GM12864 (cell line): ENCODE results near the gene PDE4A.

Experiments
- DNase-seq: peaks from one replicate; pipeline ENCODE4 v3.0.0-alpha.2; 2011; ENCODE audit warnings: low read depth
- H3K4me3 ChIP-seq: 2 replicates; pipeline ENCODE4 v1.5.1; 2011; ENCODE audit warnings: mild to moderate bottlenecking, low read depth, low read length, control low read depth
- TF ChIP-seq, protein P1 (sequence below): IDR thresholded peaks from 2 replicates; pipeline ENCODE4 v1.5.1; 2011; ENCODE audit warnings: low read depth, mild to moderate bottlenecking, moderate library complexity, low read length, control low read depth, inconsistent platforms; ENCODE audit errors: missing control alignments

PDE4A gene

DNA sequence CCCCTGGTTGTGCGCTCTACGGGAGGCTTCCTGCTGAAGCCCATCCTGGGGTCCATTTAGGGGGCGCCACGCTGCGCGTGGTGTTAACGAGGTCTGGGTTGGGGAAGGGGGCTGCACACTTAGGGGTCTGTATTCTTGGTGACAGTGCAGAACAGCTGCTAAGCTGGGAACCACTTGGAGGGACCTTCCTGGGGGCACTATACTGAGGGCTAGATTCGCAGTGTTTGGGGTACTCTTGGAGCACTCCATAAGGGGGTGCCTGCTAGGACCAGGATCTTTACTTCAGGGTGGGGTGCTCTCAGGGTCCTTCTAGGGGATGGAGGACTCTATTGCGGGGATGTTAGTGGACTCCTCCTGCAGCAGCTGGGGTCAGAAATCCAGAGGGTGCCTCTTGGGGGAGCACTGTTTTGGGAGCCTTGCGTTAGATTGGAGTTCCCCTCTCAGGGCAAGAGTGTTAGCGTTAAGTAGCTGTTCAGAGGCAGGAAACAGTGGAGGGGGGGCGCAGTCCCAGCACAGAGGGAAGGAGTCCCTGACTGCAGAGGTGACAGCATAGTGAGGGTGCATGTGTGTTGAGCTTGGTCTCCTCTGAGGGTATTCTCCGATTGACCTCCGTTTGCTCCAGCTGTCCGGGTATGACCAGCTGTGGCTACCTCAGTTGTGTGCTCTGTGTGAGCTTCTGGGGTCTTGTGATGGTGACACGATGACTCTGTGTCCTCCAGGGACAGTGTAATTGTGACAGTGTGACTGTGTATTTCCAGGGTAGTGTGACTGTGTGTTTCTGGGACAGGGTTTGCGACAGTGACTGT, 1.1 kb downstream of the PDE4A start:
- DNase-seq = no peak
- peak overlapping the region; percentile 56 for H3K4me3 ChIP-seq
- TF ChIP-seq, protein P1, sequence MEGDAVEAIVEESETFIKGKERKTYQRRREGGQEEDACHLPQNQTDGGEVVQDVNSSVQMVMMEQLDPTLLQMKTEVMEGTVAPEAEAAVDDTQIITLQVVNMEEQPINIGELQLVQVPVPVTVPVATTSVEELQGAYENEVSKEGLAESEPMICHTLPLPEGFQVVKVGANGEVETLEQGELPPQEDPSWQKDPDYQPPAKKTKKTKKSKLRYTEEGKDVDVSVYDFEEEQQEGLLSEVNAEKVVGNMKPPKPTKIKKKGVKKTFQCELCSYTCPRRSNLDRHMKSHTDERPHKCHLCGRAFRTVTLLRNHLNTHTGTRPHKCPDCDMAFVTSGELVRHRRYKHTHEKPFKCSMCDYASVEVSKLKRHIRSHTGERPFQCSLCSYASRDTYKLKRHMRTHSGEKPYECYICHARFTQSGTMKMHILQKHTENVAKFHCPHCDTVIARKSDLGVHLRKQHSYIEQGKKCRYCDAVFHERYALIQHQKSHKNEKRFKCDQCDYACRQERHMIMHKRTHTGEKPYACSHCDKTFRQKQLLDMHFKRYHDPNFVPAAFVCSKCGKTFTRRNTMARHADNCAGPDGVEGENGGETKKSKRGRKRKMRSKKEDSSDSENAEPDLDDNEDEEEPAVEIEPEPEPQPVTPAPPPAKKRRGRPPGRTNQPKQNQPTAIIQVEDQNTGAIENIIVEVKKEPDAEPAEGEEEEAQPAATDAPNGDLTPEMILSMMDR = no peak

DNA sequence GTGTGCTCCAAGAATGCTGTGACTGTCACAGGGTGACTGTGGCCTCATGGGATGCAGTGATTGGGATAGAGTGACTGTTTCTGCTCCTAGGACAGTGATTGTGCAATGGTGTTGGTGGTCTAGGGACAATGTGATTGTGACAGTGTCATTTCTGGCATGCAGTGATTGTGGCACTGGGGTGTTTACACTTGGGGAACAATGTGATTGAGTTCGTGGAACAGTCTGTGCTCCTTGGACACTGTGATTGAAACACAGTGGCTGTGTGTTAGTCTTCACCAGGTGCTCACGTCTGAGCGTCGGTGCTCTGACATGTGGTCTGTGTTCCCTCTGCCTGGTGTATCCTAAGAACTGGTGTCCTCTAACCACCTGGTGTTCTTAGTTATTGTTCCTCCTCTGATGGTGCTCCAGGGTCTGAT, 1.7 kb downstream of the PDE4A start:
- TF ChIP-seq, protein P1 = no peak
- H3K4me3 ChIP-seq = no peak overlapping the region
- DNase-seq = no peak

DNA sequence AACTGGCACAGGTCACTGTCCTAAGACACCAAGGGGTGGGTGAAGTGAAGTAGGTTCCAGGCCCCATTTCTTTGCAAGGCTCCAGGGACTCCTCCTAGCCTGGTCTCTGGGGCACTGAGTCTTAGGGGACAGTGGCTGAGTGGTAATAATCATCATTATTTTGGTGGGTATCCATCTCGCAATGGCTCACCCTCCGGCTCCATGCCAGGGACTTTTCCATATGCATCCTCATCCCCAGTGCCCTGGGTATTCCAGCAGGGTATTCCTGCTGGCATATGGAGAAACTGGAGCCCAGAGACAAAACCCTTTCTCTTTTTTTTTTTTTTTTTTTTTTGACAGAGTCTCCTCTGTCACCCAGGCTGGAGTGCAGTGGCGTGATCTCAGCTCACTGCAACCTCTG, 2.5 kb downstream of the PDE4A start:
- TF ChIP-seq, protein P1 = no peak
- no peak for DNase-seq
- no peak overlapping the region for H3K4me3 ChIP-seq

DNA sequence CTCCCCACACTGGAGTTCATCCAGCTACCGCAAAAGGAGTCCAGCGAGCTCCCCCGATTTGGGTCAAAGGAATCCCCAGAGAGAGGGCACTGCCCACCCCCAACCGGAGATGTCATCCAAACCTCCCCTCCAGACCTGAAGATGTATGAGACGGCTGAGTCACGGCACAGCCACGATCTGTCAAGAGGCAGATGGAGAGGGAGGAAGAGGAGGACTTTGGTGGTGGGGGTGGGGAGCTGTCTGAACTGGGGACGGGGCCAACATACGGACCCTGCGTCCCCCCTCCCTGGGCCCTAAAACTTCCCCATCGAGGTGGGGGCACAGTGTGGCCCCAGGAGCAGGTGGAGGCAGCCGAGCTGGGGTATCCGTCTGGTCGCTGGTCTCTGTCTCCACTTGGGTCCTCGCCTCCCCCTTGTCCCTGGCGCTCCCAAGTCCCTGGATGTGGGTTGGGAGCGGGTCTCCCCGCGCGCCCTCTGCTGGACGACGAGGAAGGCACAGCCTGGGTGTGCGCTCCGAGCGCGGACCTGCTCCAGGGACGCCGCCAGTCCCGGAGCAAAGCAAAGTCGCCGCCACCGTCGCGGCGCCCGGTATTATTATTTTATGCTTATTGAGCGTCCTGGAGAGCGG, 3.8 kb downstream of the PDE4A start:
- no peak for DNase-seq
- H3K4me3 ChIP-seq = peak overlapping the region; percentile 53
- TF ChIP-seq, protein P1 = peak; percentile 90

DNA sequence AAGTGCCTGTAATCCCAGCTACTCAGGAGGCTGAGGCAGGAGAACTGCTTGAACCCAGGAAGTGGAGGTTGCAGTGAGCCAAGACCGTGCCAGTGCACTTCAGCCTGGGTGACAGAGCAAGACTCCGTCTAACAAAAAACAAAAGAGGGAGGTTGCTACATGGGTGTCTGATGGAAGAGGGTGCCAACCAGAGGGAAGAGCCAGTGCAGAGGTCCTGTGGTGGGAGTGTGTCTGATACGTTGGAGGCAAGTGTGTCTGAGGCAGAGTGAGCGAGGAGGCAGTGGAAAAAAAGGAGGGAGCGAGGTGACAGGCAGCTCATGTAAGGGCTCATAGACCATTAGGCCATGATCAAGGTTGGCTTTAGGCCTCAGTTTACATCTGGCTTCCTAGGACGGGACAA, 6.8 kb downstream of the PDE4A start:
- DNase-seq = no peak
- TF ChIP-seq, protein P1 = no peak
- H3K4me3 ChIP-seq = no peak overlapping the region

DNA sequence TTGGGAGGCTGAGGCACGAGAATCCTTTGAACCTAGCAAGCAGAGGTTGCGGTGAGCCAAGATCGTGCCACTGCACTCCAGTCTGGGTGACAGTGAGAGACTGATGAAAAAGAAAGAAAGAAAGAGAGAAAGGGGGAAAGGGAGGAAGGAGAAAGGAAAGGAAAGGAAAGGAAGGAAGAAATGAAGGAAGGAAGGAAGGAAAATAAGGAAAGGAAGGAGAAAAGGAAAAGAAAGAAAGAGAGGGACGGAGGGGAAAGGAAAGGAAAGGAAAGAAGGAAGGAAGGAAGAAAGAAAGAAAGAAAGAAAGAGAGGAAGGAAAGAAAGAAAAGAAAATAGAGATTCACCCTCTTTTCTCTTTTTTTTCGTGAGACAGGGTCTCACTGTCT, 8.7 kb downstream of the PDE4A start:
- H3K4me3 ChIP-seq = no peak overlapping the region
- TF ChIP-seq, protein P1 = no peak
- no peak for DNase-seq
